HS-27A (cell line): ENCODE data around the gene NT5DC2.
A peak's percentile ranks its signal among the peaks of the same experiment; 100 is the strongest.

Source experiments
- DNase-seq: peaks from one replicate; pipeline ENCODE4 v3.0.0-alpha.2; 2012; ENCODE audit warnings: low read depth, missing footprints

The NT5DC2 gene

DNA sequence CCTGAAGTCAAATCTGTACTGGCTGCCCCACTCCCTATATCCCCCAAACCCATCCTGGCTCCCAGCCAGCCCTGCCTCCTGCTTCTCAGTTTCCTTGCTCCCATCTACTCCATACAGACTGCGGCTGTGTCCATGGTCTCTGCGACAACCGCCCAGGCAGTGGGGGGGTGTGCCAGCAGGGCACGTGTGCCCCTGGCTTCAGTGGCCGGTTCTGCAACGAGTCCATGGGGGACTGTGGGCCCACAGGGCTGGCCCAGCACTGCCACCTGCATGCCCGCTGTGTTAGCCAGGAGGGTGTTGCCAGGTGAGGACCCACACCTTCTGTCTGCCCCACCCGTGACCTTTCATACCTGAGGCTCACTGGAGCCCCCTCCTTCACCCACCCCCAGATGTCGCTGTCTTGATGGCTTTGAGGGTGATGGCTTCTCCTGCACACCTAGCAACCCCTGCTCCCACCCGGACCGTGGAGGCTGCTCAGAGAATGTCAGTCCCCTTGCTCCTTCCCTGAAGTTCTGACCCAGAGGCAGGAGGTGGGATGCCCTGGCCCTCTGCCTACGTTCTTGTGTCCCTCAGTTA, 23.8 kb downstream of the NT5DC2 start:
- no peak for DNase-seq

DNA sequence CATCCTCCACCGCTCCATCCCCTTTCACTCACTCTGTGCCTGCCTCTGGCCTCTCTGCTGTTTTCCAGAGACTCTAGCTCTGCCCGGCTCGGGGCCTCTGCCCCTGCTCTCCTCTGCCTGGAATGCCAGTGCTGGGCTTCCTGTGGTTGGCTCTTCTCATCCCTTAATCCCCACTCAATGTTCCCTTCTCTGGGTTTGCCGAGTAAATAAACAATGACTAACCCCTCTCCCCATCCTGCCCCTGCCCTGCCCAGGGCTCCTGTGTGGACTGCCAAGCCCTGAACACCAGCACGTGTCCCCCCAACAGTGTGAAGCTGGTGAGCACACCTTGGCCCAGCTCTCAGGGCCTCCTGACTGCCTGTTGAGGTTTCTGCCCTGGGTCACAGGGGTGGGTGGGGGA, 26.3 kb downstream of the NT5DC2 start:
- DNase-seq = peak; percentile 78

DNA sequence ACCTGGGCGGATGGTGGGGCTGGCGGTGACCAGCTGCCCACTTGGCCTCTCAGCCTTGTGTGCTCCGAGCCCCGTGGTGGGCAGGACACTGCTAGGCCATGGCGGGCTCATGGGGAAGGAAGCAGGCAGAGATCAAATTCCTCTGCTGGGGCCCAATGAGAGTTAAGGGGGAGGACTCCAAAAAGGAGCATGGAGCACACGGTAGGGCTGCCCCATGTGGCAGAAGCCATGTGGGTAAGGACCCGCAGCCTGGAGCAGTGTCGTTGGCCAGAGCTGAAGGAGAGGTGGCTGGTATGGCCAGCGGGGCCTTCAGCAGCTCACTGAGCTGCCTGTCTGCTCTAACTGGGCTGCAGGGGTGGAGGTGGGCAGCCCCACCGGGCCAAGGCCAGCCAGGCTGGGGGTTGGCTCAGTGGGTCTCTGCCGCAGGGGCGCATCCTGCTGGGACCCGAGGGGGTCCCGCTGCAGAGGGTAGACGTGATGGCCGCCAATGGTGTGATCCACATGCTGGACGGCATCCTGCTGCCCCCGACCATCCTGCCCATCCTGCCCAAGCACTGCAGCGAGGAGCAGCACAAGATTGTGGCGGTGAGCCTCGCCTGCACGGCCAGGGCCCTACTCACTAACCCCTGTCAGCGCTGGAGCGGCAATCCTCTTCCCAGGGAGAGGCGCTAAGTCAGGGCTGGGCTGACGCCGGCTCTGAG, 27.2 kb downstream of the NT5DC2 start:
- DNase-seq = no peak

DNA sequence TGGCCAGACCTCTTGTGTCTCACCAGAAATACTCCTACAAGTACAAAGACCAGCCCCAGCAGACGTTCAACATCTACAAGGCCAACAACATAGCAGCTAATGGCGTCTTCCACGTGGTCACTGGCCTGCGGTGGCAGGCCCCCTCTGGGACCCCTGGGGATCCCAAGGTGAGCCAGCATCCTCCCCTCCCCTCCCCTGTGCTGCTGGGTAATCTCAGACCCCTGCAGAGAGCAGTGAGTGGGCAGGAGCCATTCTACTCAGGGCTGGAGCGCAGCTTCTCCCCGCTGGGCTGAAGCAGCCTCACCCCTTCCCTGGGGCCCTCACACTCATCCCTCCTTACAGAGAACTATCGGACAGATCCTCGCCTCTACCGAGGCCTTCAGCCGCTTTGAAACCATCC, 28.7 kb downstream of the NT5DC2 start:
- DNase-seq = no peak

DNA sequence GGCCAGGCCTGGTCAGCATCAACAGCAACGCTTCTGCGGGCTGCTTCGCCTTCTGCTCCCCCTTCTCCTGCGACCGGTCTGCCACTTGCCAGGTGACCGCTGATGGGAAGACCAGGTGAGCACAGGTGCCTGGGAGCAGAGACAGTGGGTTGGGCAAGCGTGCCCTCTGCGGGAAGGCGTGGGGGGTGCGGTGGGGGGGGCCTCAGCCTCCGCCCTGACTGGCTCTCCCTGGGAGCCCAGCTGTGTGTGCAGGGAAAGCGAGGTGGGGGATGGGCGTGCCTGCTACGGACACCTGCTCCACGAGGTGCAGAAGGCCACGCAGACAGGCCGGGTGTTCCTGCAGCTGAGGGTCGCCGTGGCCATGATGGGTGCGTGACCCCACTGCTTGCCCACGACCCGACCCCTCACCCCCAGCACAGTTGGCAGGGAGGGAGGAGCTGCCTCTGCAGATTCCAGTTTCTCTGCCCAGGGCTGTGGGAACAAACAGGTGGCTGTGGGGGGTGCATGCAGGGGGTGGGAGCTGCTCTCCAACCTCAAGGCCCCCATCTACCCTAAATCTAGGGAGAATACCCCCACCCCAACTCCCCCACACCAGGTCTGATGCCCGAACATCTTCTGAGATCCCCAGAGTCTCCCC, 29.8 kb downstream of the NT5DC2 start:
- no peak for DNase-seq

DNA sequence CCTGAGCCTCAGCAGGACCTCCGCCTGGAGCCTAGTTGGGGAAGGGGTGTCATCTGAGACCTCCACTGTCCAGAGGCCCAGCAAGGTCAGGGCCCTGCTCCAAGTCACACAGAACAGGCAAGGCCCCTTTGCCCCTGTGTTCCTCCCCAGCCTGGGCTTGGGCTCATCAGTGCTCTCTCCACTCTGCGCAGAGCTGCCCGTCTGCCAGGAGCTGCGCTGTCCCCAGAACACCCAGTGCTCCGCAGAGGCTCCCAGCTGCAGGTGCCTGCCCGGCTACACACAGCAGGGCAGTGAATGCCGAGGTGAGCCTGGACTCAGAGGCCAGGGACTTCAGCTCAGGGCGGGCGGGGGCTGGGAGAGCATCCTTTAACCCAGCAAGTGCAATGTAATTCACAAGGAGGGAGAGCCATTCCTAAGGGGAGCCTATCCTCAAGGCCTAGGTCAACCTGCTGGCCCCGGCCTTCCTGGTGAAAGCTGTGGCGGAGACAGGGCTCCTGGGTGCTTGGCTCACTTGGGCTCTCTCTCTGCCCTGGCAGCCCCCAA, 30.8 kb downstream of the NT5DC2 start:
- DNase-seq = no peak

DNA sequence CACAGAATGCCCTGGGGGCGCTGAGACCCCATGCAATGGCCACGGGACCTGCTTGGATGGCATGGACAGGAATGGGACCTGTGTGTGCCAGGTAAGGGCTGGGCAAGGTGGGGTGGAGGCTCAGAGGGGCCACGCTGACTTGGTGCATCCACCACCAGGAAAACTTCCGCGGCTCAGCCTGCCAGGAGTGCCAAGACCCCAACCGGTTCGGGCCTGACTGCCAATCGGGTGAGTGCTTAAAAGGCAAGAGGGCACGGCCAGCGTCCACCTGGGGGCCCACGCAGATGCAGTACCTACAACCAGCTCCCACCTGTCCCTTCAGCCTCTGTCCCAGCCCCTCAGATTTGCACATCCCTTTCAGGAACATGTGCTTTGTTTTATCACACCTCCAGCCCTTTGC, 31.7 kb downstream of the NT5DC2 start:
- no peak for DNase-seq

DNA sequence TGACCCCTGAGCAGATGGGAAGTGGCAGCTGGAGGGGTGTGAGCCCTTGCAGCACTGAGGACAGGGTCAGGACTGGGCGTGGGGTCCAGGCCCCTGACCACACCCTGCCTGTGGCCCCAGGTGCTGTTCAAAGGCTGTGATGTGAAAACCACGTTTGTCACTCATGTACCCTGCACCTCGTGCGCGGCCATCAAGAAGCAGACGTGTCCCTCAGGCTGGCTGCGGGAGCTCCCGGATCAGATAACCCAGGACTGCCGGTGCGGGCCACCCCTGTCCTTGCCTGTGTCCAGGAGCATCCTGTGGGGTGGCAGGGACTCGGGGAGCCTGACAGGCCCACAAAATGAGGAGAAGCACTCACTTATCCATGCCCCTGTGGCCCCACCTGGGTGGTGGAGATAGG, 32.6 kb downstream of the NT5DC2 start:
- DNase-seq = no peak

DNA sequence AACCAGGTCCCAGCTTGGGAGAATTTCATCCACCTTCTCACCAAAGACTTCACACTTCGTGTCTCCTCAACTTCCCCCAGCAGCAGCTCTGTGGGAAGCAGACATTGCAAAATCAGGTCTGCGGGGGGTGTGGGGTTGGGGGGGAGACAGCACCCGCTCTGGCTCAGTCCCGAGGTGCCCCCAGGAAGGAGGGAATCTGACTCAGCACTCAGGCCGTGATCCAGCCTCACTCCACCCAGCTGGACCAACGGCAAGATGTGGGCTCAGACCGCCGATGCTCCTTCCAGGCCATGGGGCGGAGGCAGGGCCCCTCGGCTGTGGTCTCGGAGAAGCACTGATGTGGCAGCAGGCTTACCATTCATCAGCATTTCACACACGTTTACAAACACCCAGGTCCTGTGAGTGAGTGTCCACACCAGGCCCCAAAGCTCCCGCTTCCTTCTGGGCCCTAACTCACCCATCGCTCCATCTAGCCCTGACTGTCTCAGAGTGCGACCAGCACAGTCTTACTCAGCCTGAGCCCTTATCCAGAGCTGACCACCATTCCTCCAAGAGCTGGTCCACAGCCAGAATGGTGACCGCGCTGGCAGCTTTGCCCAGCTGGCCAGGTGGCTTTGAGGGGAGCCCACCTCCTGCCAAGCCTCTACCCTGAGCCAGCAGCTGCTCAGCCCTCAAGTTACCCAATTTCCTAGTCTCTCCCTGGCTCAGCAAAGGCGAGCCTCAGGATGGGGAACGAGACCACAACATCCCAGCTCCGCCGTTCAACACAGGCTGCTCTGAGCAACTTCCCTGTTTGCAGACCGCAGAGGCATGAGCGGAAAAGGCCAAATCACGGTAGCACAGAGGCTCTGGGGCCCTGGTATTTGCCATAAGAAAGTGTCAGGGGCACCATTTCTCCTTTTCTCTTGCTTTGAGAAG, 35.3 kb downstream of the NT5DC2 start:
- no peak for DNase-seq

DNA sequence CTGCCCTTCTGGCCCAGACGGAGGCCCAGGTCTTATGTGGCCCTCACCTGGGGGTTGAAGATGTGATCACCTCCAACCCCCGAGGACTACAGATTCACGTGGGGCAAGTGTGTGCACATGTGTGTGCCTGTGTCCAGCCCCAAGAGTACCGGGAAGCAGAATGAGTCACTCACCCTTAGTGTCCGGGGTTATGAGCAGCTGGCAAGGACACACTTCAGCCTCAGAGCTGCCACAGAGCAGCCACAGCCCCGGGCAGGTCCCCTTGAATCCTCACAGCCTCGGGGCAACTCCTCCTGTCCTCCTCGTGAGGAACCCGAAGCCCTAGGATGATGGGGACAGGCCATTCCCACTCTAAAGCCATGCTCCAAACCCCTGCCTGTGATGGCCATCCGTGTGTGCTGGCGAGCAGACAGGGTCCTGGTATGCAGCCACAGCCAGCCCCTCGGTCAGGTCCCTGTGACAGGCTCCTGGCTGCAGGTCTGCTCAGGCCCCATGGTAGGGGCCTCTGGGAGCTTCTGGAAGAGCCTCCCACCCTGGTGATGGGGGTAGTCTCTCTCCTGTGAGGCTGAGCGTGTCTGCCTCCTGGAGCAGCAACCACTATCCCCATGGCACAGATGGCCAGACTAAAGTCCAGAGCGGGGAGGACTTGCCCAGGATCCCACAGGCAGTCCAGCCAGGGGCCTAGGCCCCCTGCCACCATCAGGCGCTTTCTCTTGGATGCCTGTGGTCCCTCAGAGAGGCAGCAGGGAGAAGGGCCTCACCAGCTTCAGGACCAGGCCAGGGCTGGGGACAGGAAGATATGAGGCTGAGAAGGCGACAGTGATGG, 37.7 kb downstream of the NT5DC2 start:
- DNase-seq = no peak

DNA sequence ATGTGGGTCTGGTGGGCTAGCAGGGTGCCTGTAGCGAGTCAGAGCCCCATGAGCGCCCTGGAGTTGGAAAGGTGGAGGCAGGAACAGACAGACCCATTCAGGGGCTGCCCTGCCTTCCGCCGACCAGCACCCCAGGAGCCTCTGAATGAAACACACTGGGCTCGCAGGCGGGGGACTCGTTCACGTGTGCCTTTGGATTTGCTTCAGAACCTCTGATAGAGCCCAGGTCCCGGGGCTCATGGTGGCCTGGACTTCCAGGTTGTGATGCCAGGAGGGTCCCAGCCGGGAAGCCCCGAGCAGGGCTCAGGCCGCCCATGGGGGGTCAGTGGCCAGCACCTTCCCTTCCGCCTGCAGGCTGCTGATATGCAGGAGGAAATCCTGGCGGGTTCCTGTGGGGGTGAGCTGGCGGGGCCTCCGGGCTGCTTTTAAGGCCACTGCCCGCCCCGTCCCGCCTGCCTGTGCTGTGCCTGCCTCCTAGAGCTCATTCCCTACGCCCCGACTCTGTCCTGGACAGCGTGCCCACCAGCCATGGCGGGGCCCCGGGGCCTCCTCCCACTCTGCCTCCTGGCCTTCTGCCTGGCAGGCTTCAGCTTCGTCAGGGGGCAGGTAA, 38.7 kb downstream of the NT5DC2 start, which contains the start of gene STAB1:
TSS of gene STAB1 (plus strand) at position 453 of the 610 bp plus-strand sequence. CDS start at position 529, 76 bp downstream.
- no peak for DNase-seq

DNA sequence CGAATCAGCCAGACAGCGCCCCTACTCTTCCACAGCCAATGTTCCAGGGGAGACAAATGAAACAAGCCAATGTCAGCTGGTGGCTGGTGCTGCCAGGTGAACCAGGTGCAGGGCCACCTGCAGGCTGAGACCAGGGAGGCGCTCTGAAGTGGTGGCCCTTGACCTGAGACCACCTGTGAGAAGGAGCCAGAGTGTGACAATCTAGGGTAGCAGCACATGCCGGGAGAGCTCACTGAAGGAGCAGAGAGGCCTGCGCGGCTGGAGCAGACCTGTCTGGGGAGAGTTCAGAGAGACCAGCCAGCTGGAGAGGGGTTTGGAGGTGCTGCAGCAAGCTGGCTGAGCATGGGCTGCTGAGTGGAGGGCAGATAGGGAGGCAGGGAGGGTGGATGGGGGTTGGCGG, 39.2 kb downstream of the NT5DC2 start:
- DNase-seq = no peak

DNA sequence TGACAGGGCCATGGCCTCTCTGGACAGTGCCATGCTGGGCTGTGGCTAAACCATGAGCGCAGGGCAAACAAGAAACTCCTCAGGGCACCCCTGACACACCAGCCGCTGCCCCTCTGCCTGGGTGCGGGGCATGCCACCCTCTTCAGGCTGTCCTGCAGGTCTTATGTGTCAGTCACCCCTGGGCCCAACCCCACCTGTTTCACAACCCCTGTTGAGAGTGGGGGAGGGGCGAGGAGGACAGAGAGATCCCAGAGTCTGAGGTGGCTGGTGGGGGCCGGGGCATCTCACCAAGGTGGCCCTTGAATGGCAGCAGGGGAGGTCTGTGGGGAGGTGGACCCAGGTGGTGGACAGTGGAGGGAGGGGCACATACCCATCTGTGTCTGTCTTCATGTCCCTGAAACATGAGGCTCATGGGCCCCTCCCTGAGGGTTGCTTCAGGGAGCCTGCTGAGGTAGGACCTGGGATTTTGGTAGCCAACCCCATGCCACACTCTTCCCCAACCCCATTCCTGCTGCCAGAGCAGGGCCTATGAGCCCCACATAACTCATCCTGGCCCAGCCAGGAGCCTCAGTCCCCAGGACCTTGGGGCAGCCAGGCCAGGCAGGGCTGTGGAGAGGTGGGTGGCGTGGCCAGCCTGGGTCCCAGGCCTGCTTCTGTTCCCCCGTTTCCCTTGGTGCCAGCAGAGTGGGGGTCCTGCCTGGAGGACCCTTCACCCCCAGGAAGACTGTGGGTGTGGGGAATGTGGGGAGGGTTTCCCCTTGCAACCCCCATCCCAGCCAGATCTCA, 40.2 kb downstream of the NT5DC2 start:
- no peak for DNase-seq

DNA sequence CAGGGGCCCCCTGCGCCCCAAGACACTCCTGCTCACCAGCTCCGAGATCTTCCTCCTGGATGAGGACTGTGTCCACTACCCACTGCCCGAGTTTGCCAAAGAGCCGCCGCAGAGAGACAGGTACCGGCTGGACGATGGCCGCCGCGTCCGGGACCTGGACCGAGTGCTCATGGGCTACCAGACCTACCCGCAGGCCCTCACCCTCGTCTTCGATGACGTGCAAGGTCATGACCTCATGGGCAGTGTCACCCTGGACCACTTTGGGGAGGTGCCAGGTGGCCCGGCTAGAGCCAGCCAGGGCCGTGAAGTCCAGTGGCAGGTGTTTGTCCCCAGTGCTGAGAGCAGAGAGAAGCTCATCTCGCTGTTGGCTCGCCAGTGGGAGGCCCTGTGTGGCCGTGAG, 41.6 kb downstream of the NT5DC2 start:
- DNase-seq = no peak

DNA sequence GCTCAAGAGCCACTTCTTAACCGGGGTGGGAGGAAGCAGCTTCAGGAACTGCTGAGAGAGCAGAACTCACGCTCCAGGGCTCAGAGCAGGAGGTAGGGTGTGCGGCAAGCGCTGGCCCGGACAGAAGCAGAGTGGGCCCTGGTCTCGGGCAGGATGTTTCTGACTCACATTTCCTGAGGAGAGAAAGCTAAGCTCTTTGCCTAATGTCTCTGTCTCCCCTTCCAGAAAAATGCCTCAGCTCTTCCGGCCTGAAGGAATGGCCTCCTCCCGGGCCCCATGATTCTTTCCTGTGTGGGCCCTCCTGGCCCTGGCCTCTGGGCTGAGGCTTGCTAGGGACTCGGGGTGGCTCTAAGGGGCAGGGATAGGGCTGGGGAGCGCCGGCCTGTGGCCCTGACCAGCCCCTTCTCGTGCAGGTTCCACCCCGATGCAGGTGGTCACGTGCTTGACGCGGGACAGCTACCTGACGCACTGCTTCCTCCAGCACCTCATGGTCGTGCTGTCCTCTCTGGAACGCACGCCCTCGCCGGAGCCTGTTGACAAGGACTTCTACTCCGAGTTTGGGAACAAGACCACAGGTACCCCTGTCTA, 42.6 kb downstream of the NT5DC2 start:
- no peak for DNase-seq

DNA sequence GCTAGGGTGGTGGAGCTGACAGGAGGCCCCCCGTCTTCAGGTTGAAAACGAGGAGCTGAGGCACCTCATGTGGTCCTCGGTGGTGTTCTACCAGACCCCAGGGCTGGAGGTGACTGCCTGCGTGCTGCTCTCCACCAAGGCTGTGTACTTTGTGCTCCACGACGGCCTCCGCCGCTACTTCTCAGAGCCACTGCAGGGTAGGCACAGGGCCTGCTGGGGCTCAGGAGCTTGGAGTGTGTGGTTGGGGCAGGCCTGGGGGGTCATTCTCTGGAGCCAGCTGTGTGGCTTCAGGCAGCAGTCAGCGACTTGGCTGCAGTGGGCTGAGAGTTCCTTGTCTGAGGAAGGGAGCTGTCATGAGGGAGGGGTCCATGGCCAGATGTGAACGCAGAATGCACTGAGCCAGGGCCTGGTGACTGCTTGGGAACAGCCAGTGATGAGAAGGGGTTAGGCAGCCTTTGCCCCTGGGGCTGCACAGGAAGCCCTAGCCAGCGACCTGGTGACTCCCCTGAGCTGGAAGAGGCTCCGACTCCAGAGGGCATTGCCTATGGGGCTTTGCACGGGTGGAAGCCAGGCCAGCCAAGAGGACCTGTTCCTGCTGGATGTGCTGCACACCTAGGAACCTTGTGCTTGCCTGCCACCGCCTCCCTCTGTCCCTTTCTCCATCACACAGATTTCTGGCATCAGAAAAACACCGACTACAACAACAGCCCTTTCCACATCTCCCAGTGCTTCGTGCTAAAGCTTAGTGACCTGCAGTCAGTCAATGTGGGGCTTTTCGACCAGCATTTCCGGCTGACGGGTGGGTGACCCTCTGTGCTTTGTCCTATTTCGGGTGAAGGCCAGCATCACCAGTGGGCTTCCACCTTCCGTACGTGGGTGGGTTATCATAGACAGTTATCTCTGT, 43.4 kb downstream of the NT5DC2 start:
- no peak for DNase-seq

DNA sequence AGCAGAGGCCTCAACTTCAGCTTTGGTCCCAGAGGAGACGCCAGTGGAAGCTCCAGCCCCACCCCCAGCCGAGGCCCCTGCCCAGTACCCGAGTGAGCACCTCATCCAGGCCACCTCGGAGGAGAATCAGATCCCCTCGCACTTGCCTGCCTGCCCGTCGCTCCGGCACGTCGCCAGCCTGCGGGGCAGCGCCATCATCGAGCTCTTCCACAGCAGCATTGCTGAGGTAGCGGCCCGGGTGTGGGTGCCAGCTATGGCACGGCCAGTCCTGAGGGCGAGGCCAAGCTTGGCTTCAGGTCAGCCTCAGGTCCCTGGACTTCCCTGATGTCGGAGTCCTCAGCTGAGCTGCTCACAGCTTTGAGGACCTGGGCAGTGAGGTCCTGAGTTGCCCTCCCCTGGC, 44.2 kb downstream of the NT5DC2 start:
- no peak for DNase-seq

DNA sequence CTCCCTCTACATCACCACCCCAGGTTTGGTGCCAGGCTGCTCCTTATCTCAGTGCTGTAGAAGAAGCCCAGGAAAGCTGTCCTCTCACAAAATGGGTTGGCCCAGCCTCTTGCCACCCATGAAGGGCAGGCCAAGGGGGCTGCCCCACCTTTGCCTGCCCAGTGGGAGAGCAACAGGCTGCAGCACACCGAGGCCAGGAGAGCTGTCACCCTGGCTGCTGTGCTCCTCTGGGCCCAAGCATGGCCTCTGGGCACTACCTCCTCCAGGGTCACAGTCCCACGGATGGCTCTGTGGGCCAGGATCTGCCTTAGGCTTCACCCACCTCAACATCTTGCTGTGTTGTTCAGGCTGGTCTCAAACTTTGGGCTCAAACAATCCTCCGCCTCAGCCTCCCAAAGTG, 44.9 kb downstream of the NT5DC2 start:
- DNase-seq = no peak
